HG02678 (cell line): Measurements from ENCODE around the gene ZNF565.
"Not testable (repeated sequence)": the region's sequence is repeated elsewhere in the genome, so short reads cannot be mapped to it uniquely, and the experiment has no call there.

Source experiments
- ATAC-seq: cut with Tn5 transposase; IDR thresholded peaks from one replicate; pipeline ENCODE4 v1.9.1; 2021; ENCODE audit warnings: mild to moderate bottlenecking, moderate library complexity; ENCODE audit not compliant: unreplicated experiment

Gene ZNF565

DNA sequence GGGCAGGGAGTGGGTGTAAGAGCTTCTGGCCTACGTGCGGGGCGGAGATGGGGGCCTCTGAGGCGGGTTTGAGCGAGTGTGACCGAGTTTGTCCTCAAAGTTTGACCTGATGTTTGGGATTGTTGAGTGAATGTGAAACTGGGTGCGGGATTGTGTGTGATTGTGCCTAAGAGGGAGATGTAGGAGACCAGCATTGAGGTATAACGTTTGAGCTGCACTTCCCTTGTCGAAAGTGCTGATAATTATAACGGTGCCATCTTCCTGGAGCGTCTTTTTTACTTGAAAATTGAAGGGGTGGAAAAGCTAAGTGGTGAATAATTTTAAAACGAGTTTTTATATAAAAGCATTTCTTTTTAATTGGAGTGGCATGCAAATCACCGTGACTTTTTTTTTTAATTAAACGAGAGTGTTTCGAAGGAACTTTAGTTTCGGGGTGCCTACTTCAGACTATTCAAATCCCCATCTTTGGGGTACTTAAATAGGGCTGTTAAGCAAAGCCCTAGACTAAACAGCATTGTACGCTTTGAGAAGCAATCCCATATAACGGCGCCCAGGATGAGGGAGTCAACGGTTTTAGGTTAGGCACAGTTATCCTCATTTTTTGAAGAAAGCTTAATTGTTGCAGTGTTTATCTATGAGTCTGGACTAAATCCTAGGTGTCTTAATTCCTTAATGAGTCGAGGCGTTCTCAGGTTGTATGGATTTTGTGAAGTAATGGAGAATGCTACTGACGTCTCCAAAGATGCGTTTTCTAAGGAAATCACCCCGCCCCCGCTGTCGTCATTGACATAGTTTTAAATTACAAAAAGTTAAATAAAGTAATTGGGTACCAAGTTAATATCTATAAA lies 1.0 kb upstream of the ZNF565 start:
- no peak for ATAC-seq

DNA sequence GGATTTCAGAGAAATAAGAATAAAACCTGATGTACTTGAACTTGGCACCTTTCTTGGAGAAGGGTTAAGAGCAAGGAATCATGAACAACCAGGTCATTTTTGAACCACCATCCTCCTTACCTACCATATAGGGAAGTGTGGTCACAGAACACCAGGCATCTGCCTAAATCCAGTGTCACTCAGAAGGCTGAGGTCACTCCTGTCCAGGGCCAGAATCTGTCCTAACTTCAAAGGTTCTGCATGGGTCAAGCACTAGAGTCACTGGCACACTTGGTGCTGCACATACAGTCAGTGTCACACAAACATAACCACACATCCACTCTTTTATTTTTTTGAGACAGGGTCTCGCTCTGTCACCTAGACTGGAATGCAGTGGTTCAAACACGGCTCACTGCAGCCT lies 1.6 kb downstream of the ZNF565 start:
- no peak for ATAC-seq

DNA sequence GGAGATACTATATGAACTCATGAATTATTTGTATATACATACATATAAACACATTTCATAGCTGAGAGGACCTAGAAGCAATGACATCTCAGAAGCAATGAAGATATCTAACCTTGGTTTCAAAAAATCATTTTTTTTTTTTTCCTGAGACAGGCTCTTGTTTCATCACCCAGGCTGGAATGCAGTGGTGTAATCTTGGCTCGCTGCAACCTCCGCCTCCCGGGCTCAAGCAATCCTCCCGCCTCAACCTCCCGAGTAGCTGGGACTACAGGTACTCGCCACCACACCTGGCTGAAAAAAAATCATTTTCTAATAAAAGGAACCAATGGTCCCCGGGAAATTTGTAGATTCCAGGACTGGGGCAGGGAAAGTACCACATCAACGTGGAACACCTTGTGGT lies 4.0 kb downstream of the ZNF565 start:
- no peak for ATAC-seq

DNA sequence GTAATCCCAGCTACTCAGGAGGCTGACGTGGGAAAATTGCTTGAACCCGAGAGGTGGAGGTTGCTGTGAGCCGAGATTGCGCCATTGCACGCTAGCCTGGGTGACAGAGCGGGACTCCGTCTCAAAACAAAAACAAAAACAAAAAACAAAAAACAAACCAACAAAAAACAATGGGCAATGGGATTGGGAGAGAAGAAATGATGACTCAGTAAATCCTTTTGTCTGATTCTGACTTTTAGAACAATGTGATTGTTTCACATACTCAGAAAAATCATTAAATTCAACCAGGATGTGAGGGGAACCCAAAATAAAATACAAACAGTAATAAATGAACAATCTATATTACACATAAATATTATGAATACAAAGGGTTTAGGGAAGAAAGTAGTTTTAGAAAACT lies 5.1 kb downstream of the ZNF565 start:
- no peak for ATAC-seq

DNA sequence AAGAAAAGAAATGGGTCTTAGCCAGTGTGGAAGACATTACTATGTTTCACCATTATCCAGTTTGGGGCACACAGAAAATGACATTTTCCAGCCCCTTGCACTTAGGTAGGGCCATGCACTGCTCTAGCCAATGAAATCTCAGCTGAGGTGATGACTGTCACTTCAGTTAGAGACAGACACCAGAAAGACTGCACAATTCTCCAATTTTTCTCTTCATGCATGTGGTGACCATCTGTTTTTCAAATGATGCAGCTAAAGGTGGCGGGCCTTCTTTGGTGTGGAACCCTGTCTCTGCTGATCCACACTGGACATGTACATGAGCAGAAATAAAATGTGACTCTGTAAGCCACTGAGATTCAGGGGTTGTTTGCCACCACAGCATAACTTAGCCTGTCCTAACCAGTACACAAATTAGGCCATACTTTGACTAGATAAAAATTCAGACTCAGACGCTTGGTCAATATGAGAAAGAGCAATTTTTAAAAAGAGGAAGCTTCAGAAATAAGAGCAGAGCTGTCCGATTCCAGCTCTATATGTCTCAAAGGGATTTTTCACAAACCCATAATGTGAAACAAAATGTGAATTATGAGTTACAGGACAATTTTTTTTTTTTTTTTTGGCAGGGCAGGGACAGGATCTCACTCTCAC lies 6.7 kb downstream of the ZNF565 start:
- peak; percentile 68 for ATAC-seq

DNA sequence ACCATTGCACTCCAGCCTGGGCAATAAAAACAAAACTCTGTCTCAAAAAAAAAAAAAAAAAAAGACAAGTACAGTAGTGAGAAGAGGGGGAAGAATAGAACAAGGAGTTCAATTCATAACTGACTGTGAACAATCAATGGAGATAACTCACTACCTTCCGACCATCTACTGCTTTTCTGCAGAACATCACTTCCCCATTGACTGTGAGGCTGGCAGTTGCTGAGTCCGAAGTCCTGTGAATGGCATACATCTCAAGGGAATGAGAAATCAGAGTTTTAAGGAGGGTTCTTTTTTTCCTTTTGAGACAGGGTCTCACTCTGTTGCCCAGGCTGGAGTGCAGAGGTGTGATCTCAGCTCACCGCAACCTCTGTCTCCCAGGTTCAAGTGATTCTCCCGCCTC lies 11.2 kb downstream of the ZNF565 start:
- no peak for ATAC-seq

DNA sequence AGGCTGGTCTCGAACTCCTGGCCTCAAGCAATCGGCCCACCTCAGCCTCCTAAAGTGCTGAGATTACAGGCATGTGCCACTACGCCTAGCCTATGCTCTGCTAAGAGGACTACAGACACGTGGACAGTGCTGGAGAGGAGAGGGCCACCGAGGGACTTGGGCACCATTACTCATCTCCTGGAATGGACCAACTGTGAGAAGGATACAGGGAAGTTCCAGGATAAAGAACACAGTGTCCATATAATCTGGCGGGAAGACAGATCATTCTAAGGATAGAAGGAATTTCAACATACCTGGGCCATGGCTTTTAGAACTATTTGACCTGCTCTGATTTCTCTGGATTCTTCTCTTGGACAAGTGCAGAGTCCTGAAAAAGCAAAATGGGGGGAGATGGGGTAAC lies 12.8 kb downstream of the ZNF565 start:
- ATAC-seq: no peak

DNA sequence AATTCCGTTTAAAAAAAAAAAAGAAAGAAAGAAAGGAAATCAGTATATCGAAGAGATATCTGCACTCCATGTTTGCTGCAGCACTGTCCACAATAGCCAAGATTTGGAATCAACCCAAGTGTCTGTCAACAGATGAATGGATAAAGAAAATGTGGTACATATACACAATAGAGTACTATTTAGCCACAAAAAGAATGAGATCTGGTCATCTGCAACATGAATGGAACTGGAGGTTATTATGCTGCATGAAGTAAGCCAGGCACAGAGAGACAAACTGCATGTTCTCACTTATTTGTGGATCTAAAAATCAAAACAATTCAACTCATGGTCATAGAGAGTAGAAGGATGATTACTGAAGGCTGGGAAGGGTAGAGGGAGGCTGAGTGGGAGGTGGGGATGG lies 16.3 kb downstream of the ZNF565 start:
- no peak for ATAC-seq

DNA sequence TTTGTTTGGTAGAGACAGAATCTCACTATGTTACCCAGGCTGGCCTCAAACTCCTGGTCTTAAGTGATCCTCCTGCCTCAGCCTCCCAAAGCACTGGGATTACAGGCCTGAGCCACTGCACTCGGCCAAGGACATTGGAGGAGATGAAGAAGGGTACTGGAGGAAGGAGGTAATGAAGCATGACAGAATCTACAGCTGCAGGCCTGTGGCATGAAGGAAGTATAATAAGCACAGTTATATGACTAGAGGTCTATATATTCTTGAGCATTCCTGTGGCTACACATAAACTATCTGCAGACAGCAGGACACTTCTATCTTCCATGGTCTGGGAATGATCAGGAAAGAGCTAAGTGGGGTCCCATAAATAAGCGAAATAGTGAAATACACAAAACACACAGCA lies 18.2 kb downstream of the ZNF565 start:
- ATAC-seq: no peak

DNA sequence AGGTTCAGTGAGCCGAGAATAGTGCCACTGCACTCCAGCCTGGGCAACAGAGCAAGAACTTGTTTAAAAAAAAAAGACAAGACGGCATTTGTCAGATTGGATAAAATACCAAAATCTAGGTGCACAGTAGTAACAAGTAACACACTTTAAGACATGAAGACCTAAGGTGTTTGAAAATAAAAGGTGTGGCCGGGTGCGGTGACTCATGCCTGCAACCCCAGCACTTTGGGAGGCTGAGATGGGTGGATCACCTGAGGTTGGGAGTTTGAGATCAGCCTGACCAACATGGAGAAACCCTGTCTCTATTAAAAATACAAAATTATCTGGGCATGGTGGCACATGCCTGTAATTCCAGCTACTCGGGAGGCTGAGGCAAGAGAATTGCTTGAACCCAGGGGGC lies 27.7 kb downstream of the ZNF565 start:
- not testable (repeated sequence) for ATAC-seq

DNA sequence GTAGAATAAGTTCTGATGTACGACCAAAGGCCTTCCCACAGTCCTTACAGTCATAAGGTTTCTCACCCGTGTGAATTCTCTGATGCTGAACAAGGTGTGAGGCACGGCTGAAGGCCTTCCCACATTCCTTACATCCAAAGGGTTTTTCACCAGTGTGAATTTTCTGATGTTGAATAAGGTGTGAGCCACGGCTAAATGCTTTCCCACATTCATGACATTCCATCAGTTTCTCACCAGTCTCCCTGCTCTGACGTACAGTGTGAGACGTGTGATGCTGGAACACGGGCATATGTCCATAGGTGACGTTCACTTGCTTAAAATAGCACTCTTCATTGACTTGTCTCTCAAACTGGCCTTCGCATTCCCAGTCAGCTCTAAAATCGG lies 31.2 kb downstream of the ZNF565 start:
- no peak for ATAC-seq

DNA sequence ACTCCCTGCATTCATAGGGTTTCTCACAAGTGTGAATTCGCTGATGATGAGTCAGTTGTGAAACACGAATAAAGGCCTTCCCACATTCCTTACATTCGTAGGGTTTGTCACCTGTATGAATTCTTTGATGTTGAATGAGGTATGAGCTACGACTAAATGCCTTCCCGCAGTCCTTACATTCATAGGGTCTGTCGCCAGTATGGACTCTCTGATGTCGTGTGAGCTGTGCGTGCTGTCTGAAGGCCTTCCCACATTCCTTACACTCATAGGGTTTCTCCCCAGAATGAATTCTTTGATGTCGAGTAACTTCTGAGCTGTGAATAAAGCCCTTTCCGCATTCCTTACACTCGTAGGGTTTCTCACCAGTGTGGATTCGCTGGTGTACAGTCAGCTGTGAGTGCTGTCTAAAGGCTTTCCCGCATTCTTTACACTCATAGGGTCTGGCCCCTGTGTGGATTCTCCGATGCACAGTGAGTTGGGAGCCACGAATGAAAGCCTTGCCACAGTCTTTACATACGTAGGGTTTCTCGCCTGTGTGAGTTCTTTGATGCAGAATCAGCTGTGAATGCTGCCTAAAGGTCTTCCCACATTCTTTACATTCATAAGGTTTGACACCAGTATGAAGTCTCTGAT lies 31.7 kb downstream of the ZNF565 start:
- ATAC-seq: no peak

DNA sequence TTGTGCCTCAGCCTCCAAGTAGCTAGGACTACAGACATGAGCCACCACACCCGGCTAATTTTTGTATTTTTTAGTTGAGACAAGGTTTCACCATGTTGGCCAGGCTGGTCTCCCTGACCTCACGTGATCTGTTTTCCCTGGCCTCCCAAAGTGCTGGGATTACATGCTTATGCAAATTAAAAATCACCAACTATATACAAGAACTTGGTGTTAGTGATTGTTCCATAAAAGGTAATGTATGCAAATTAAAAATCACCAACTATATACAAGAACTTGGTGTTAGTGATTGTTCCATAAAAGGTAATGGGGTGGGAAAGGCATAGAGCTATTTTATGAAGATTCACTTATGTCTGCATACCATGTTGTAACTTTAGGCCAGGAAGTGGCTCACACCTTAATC lies 35.4 kb downstream of the ZNF565 start:
- not testable (repeated sequence) for ATAC-seq

DNA sequence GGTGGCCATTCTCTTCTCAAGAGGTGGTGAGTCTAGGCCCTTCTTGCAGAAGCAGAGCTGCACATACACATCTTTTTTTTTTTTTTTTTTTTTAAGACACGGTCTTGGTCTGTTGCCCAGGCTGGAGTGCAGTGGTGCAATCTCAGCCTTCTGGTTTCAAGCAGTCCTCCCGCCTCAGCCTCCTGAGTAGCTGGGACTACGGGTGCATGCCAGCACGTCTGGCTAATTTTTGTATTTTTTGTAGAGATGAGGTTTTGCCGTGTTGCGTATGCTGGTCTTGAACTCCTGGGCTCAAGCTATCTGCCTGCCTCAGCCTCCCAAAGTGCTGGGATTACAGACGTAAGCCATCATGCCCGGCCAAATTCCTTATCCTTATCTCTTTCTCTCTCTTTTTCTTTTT lies 40.6 kb downstream of the ZNF565 start:
- not testable (repeated sequence) for ATAC-seq

DNA sequence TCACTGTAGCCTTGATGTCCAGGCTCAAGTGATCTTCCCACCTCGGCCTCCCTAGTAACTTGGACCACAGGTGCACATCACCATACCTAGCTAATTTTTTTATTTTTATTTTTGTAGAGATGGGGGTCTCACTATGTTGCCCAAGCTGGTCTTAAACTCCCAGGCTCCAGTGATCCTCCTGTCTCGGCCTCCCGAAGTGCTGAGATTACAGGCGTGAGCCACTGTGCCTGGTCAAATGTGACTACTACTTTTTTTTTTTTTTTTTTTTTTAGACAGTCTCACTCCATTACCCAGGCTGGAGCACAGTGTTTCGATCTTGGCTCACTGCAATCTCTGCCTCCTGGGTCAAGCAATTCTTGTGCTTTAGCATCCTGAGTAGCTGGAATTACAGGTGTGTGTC lies 41.6 kb downstream of the ZNF565 start:
- ATAC-seq: no peak

DNA sequence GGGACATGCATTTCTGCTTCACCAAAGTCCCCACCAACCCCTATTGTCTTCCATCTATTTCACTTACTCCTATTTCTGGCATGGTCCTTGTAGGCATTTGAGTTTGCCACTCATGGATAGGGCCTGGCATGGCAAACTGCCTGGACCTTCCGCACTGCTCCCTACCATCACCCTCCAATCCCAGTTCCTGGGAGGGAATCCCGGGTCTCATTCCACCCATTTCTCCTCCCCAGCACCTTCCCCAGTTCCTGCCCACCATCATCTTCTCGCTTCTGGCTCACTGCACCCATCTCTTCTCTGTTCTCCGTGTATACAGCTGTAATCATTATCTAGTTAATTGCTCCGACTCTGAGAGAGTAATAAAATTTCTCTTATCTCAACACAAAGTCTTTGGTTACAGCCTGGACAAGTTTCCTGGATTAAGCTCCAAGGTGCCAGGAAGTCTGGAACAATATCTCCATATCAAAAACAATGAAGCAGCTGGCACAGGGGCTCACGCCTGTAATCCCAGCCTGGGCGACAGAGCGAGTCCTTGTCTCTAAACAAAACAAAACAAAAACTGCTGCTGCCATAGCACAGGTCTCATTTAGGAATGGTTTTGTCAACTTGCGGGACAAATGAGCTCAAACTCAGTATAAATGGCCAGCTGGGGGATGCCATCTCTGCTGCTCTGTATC lies 45.2 kb downstream of the ZNF565 start:
- no peak for ATAC-seq

DNA sequence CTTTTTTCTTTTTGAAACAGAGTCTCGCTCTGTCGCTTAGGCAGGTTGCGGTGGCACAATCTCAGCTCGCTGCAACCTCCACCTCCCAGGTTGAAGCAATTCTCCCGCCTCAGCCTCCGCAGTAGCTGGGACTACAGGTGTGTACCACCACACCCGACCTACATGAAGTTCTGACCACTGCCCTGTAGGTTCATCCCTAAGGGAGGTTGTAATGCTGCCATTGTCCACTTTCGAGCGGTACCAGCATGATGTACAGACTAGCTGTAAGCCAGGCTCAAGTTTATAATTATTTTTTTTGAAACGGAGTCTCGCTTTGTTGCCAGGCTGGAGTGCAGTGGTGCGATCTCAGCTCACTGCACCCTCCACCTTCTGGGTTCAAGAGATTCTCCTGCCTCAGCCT lies 50.7 kb downstream of the ZNF565 start:
- no peak for ATAC-seq

DNA sequence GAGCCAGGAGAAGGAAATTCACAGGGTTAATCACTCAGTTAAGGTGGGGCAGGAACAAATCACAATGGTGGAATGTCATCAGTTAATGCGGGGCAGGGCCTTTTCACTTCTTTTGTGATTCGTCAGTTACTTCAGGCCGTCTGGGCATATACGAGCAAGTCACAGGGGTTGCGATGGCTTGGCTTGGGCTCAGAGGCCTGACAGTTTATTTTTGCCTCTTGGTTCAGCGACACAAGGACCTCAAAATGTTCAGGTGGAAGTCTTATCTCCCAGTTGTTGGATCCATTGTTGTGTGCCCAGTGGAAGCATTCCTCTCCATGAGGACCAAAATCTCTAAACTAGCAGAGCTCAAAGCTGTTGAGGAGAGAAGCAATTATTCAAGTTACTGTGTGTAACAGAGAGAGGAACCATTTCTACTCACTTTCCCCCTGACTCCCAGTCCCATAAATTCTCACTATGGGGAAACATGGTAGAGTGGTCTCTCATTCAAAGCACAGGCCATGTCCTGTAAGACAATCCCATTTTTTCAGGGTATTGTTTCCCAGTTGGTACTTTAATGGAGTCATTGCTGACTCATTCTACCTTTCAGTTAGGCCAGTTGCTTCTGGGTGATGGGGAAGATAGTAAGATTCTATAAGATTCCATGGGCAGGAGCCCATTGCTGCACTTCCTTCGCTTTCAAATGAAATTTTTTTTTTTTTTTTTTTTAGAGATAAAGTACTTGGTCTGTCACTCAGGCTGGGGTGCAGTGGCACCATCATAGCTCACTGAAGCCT lies 53.5 kb downstream of the ZNF565 start:
- ATAC-seq: no peak

DNA sequence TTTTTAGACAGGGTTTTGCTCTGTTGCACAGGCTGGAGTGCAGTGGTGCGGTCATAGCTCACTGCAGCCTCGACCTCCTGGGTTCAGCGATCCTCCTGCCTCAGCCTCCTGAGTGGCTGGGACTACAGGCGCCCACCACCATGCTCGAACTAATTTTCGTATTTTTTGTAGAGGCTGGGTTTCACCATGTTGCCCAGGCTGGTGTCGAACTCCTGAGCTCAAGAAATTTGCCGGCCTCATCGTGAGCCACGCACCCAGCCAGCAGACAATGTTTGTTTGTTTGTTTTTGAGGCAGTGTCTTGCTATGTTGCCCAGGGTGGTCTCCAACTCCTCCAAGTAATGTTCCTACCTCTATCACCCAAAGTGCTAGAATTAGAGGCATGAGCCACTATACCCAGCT lies 61.3 kb downstream of the ZNF565 start:
- no peak for ATAC-seq

DNA sequence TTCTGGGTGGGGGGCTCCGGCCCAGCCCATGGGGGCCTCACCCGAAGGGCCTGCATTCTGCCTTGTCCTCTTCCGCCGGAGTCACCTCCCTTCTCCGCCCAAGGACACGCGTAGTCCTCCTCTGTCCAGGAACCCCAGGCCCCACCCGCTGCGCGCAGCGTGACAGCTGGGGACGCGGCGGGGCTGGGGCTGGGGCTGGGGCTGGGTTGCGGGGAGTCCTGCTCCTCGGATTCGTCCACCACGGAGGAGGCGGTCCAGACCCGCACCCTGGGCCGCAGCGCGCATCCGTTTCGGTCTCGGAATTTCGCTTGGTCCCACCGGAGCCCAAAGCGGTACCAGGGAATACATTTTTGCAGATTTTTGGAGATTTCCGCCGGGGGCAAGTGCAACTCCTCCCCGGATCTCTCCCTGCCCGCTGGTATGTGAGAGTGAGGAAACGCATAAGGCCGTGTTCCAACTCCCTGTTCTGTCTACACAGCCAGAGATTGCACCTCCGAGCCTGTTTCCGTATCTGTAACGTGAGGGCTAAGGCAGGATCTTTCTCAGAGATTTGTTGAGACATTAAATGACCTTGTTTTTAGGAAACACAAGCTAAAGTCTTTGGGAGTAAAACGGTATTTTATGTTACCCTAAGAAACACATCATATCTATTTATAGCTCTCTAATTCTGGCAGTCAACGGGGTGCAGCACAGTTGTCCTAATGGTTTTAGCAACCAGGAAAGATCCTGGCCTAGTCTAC lies 61.9 kb downstream of the ZNF565 start, which contains the start of gene COX7A1:
Gene COX7A1, minus strand, starts transcription at position 96 of the 740 bp plus-strand sequence. Its CDS starts 40 bp downstream, at position 56.
- no peak for ATAC-seq
